MG63 (cell line): Measurements from ENCODE around the gene SPRY1. TPM values are rescaled to one million over a fixed set of nuclear protein-coding genes. Genes with fewer than 3 reads are reported as not detected.

Source experiments
- DNase-seq: peaks from one replicate; pipeline ENCODE4 v3.0.0-alpha.2; 2020
- H3K27me3 ChIP-seq: fragments of 250-450 bp; sonication (Bioruptor Pico); 2 replicates; pipeline ENCODE4 v1.5.1; 2020; ENCODE audit warnings: mild to moderate bottlenecking, moderate library complexity
- H3K36me3 ChIP-seq: fragments of 250-450 bp; sonication (Bioruptor Pico); 2 replicates; pipeline ENCODE4 v1.5.1; 2020; ENCODE audit warnings: mild to moderate bottlenecking, moderate library complexity
- H3K4me3 ChIP-seq: fragments of 250-450 bp; sonication (Bioruptor Pico); 2 replicates; pipeline ENCODE4 v1.5.1; 2020; ENCODE audit warnings: mild to moderate bottlenecking, moderate library complexity
- H3K9me3 ChIP-seq: fragments of 250-450 bp; sonication (Bioruptor Pico); 2 replicates; pipeline ENCODE4 v1.5.1; 2020; ENCODE audit warnings: mild to moderate bottlenecking, moderate library complexity
- total RNA-seq: library from RNA; depleted of rRNA; stranded (reverse); fragments of >200 nt; shearing (Covaris generic); gene quantifications from 2 replicates; pipeline ENCODE4 v1.2.3, GENCODE V29; 2014; ENCODE audit warnings: low replicate concordance

The SPRY1 gene
- total RNA-seq, 1 experiment from 2014 or later = 1.9 TPM

- no peaks in the 10 kb centered on the region for H3K9me3 ChIP-seq
- H3K36me3 ChIP-seq = peaks cover 24% of the 10 kb centered on the region
- no peaks in the 10 kb centered on the region for H3K27me3 ChIP-seq
- peak; percentile 18 for DNase-seq
- peak overlapping the region; percentile 66 for H3K4me3 ChIP-seq
These were observed 3.2 kb downstream of the SPRY1 start for GRCh38 chr4:123399627-123400358.

DNA sequence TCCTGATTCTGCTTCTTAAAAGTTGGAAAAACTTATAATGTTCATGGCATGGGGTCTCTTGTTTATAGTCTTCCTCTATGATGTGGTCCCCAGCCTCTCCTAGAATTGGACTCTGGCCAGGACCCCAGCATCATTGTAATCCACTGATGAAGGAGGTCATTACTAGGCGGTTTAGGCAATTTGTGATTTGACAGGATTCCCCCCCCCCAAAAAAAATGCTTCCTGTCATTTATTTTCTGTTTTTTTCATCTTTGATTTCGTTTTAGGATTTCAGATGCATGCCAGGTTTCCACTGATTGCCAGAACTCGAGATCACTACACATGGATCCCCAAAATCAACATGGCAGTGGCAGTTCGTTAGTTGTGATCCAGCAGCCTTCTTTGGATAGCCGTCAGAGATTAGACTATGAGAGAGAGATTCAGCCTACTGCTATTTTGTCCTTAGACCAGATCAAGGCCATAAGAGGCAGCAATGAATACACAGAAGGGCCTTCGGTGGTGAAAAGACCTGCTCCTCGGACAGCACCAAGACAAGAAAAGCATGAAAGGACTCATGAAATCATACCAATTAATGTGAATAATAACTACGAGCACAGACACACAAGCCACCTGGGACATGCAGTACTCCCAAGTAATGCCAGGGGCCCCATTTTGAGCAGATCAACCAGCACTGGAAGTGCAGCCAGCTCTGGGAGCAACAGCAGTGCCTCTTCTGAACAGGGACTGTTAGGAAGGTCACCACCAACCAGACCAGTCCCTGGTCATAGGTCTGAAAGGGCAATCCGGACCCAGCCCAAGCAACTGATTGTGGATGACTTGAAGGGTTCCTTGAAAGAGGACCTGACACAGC is 4.9 kb downstream of the SPRY1 start:
- no peaks in the 10 kb centered on the region for H3K9me3 ChIP-seq
- peaks cover 24% of the 10 kb centered on the region for H3K36me3 ChIP-seq
- no peak for DNase-seq
- no peaks in the 10 kb centered on the region for H3K27me3 ChIP-seq
- H3K4me3 ChIP-seq = no peak overlapping the region

GRCh38 chr4:123402121-123402465 is 5.5 kb downstream of the SPRY1 start:
- no peak for DNase-seq

GRCh38 chr4:123403080-123403604 is 6.5 kb downstream of the SPRY1 start:
- Histone ChIP-seq H3K9me3 (no peaks in the 10 kb centered on the region), H3K4me3 (no peak overlapping the region), H3K27me3 (no peaks in the 10 kb centered on the region), H3K36me3 (peaks cover 24% of the 10 kb centered on the region)
- DNase-seq = no peak

More at GRCh38 chr4:123402121-123402465, 5.5 kb downstream of the SPRY1 start:
- no peak overlapping the region for H3K4me3 ChIP-seq
- H3K9me3 ChIP-seq = no peaks in the 10 kb centered on the region
- H3K27me3 ChIP-seq = no peaks in the 10 kb centered on the region
- H3K36me3 ChIP-seq = peaks cover 24% of the 10 kb centered on the region

- Histone ChIP-seq H3K4me3 (no peak overlapping the region), H3K27me3 (no peaks in the 10 kb centered on the region), H3K9me3 (no peaks in the 10 kb centered on the region), H3K36me3 (peaks cover 24% of the 10 kb centered on the region)
- DNase-seq = no peak
These were observed 7.9 kb downstream of the SPRY1 start for GRCh38 chr4:123404533-123404932.

DNA sequence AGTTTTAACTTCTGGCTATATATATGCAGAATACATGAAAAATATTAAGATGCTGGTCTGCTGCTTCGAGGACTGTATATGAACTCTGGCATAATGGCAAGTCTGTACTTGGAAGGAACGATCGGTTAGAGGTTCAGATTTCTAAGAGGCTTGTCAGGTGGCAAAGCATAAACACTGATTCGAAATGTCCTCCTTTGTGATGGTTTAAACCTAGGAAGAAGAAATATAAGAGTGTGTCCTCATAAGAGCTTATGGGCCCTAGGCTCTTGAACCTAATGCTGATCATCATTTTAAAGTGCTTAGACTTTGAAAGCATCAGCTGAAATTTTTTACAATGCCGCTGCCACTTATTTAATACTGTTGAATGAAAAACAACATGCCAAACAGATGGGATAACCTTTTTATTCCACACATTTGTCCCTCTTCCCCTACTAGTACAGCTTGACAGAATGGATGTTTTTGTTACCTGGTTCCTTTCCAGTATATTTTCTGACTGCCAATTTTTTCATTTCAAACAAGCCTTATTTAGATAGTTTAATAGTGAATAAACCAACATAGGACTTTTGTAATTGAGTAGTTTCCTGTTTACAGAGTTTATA is 8.8 kb downstream of the SPRY1 start:
- no peak overlapping the region for H3K4me3 ChIP-seq
- H3K9me3 ChIP-seq = no peaks in the 10 kb centered on the region
- H3K27me3 ChIP-seq = no peaks in the 10 kb centered on the region
- DNase-seq = no peak
- H3K36me3 ChIP-seq = peaks cover 24% of the 10 kb centered on the region

GRCh38 chr4:123406872-123407271 is 10.3 kb downstream of the SPRY1 start:
- H3K9me3 ChIP-seq = no peaks in the 10 kb centered on the region

DNA sequence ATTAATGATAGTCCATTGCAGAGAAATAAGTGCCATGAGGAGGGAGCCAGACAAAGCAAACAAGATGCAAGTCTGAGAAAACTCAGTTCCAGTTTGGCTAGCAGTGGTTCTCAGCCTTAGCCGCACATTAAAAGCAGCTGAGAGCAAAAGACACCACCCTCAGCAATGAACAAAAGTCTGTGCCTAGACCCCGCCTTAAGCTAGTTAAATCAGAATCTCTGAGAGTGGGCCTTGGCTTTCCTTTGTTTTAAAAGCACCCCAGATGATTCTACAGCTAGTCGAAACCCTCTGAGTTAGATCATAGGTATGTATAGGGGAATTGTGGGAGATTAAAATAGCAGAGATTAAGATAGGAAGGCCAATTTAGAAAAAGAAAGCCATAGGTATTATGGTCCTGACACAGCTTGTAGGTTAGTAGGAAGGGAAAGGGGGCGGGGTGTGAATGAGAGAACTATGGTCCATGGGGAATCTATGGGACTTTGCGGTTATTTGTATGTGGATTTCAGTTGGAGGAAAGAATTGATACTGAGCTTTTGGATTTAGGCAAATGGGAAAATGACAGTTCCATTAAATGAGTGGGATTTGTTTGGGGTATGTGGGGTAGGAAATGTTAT is 12.0 kb downstream of the SPRY1 start:
- Histone ChIP-seq H3K9me3 (no peaks in the 10 kb centered on the region), H3K4me3 (no peak overlapping the region), H3K27me3 (no peaks in the 10 kb centered on the region), H3K36me3 (peaks cover 4% of the 10 kb centered on the region)
- no peak for DNase-seq

More at GRCh38 chr4:123406872-123407271, 10.3 kb downstream of the SPRY1 start:
- H3K4me3 ChIP-seq = no peak overlapping the region
- H3K27me3 ChIP-seq = no peaks in the 10 kb centered on the region
- DNase-seq = no peak
- peaks cover 19% of the 10 kb centered on the region for H3K36me3 ChIP-seq

DNA sequence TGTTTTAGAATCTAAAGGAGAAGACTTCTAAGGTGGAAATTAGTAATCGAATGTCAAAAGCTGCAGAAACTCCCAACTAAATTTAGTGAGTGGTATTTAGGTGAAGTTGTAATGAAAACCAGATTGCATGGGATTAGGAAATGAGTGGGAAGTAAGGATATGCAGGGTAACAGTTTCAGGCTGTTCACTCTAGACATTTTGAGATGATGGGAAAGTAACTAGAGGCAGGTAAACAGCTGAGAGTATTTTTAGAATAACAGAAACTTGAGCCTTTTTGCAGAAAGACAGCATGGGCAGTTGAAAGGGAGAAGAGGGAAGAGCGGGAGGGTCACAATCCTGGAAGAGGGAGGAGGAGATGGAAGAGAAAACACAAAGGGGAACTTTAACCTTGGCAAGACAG is 12.7 kb downstream of the SPRY1 start:
- no peak for DNase-seq
- Histone ChIP-seq H3K9me3 (no peaks in the 10 kb centered on the region), H3K4me3 (no peak overlapping the region), H3K27me3 (no peaks in the 10 kb centered on the region), H3K36me3 (0 out of 2 replicates have a peak, but pooled peaks cover 2% of the 10 kb centered on the region)

GRCh38 chr4:123411514-123411913 is 14.9 kb downstream of the SPRY1 start:
- Histone ChIP-seq H3K4me3 (no peak overlapping the region), H3K9me3 (no peaks in the 10 kb centered on the region), H3K36me3 (no peaks in the 10 kb centered on the region), H3K27me3 (no peaks in the 10 kb centered on the region)
- DNase-seq = no peak

GRCh38 chr4:123412091-123412505 is 15.5 kb downstream of the SPRY1 start:
- Histone ChIP-seq H3K4me3 (no peak overlapping the region), H3K36me3 (no peaks in the 10 kb centered on the region), H3K27me3 (no peaks in the 10 kb centered on the region), H3K9me3 (no peaks in the 10 kb centered on the region)
- DNase-seq = no peak

DNA sequence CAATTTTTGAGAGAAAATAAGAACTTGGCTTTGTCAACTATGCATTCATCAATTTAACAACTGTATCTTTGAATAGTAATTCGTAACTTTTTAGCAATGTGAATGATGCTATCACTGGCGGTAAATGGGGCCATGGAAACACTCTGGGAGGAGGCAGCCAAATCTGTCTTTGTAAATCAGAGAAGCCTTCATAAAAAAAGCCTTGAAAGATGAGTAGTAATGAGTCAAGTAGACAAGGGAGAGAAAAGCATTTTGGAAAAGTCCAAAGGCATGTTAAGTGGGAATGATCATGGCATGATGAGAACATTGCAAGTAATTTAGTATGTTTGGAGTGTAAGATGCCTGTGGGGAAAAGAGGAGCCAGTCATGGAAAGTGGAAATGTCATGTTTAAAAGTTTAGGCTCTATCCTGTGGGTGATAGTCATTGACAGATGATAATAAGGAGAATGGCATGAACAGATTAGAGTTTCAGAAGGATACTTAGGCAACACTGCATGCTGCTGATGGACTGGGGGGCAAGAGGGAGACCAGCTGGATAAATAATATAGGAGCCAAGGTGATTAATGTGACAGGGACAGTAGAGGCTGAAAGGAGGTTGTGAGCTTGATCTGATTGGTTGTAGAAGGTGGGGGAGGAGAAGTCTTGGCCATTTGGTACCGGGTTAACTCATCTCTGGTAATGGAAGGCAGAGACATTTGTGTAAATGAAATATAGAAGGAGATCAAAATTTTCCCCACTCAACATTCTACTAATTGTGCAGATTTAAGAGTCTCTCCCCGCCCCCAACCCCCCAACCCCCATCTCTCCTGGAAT is 16.3 kb downstream of the SPRY1 start:
- no peak for DNase-seq

DNA sequence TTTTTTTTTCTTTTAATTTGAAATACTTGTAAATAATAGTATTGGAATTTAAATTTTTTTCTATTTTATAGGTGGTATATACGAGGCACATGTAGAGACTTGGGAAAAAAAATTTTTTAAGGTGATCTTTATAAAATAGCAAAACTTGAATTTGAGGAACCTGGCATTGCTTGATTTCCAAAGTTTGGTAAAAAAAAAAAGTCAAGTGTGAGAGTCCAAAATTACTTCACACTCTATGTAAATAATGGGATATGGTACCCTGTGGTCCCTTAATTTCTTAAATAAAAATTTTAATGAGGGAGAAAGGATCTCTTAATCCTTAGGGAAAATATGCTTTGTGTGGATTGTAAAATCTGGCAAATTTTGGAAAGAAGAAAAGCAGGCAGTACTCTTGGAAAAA is 19.0 kb downstream of the SPRY1 start:
- no peaks in the 10 kb centered on the region for H3K27me3 ChIP-seq
- no peaks in the 10 kb centered on the region for H3K9me3 ChIP-seq
- H3K4me3 ChIP-seq = no peak overlapping the region
- DNase-seq = no peak
- no peaks in the 10 kb centered on the region for H3K36me3 ChIP-seq

More for the DNA sequence above, 16.3 kb downstream of the SPRY1 start:
- no peaks in the 10 kb centered on the region for H3K36me3 ChIP-seq
- no peaks in the 10 kb centered on the region for H3K9me3 ChIP-seq
- no peak overlapping the region for H3K4me3 ChIP-seq
- H3K27me3 ChIP-seq = no peaks in the 10 kb centered on the region

- Histone ChIP-seq H3K27me3 (no peaks in the 10 kb centered on the region), H3K36me3 (no peaks in the 10 kb centered on the region), H3K4me3 (no peak overlapping the region), H3K9me3 (no peaks in the 10 kb centered on the region)
- no peak for DNase-seq
These were observed 19.4 kb downstream of the SPRY1 start for GRCh38 chr4:123415977-123416376.

DNA sequence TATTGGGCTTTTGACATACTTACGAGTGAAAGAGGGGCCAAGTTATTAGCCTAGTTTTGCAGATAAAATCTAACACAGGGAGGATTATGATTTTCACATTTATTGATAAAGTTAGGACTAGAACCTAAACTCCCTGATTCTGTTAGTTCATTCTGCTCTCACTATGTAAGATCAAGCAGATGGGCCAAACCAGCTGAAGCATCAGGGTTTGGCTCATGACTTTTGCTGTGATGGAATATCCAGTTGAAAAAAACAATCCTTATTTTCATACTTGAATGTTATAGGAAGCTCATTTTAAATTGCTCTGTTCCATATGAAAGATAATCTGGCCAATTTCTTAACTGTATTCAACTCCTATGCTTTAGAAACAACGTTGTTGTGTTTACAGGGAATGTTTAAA is 21.2 kb downstream of the SPRY1 start:
- no peak for DNase-seq
- H3K36me3 ChIP-seq = no peaks in the 10 kb centered on the region
- no peak overlapping the region for H3K4me3 ChIP-seq
- H3K9me3 ChIP-seq = no peaks in the 10 kb centered on the region
- no peaks in the 10 kb centered on the region for H3K27me3 ChIP-seq

GRCh38 chr4:123418351-123418931 is 21.8 kb downstream of the SPRY1 start:
- DNase-seq = peak; percentile 64
- Histone ChIP-seq H3K9me3 (no peaks in the 10 kb centered on the region), H3K36me3 (no peaks in the 10 kb centered on the region), H3K4me3 (no peak overlapping the region), H3K27me3 (no peaks in the 10 kb centered on the region)
